Mesodermal cell (in vitro differentiated cells): Measurements from ENCODE around the gene FCHO2.

Source experiments
- H3K27ac ChIP-seq: 2 replicates; pipeline ENCODE4 v1.7.0; 2013; ENCODE audit warnings: mild to moderate bottlenecking, low read depth, low read length, moderate library complexity; ENCODE audit not compliant: severe bottlenecking
- H3K36me3 ChIP-seq: 2 replicates; pipeline ENCODE4 v1.7.1; 2013; ENCODE audit warnings: mild to moderate bottlenecking, low read length, moderate library complexity; ENCODE audit not compliant: control insufficient read depth, insufficient read depth
- H3K4me1 ChIP-seq: one replicate; pipeline ENCODE4 v1.7.1; 2013; ENCODE audit warnings: mild to moderate bottlenecking, low read length; ENCODE audit not compliant: insufficient read depth, control insufficient read depth, poor library complexity, severe bottlenecking
- H3K4me3 ChIP-seq: 2 replicates; pipeline ENCODE4 v1.7.0; 2013; ENCODE audit warnings: low read length, control low read depth, mild to moderate bottlenecking; ENCODE audit not compliant: insufficient read depth, poor library complexity, severe bottlenecking; ENCODE audit errors: extremely low read depth
- H3K9me3 ChIP-seq: 2 replicates; pipeline ENCODE4 v1.7.1; 2013; ENCODE audit warnings: mild to moderate bottlenecking, low read length, moderate library complexity; ENCODE audit not compliant: control insufficient read depth
- WGBS, 2 experiments: methylation state at CpG; one replicate each; pipeline ENCODE4 v1.1.5; 2013; ENCODE audit warnings: missing lambda C conversion rate in 2 of 2; ENCODE audit not compliant: insufficient coverage in 2 of 2; 5-methylcytosine and 5-hydroxymethylcytosine counted together

The FCHO2 gene

DNA sequence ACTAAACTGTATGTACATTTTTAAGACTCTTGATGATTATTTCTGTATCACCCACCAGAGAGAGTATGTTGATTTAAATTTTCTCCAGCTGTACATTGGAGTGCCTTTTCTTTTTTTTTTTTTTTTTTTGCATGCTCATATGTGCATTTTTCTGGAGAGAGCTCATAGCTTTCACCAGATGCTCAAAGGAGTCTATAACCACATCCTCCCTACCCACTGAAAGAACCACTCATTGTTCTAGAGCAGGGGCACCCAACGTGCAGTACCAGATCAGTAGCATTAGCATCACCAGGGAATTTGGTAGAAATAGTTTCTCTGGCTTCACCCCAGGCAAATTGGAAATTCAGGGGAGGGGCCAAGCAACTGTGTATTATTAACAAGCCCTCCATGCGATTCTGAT, 110.6 kb downstream of the FCHO2 start:
- Histone ChIP-seq H3K9me3 (no peaks in the 10 kb centered on the region), H3K4me3 (no peak overlapping the region), H3K36me3 (peaks cover 24% of the 10 kb centered on the region), H3K27ac (no peak overlapping the region), H3K4me1 (no peaks in the 10 kb centered on the region)
- 83 to 88% methylated on average over 1 of the region's 2 CpGs for WGBS, 2 experiments

DNA sequence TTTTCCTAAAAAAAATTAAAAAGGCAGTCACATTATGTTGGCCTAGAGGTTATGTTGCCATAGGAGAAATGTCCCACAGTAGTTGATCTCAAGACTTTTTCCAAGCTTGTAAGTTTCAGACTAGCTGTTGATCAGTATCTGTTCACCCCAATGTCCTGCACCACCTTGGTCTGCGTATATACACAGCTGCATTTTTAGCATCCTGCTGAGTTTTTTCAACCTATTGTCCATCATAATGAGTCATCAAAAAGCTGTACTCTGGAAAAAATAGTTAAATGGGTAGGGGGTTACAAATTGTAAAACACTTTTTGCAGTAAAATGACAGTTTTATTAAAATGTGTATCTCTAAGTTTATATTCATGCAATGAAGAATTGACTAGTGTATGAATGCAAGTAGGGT, 111.4 kb downstream of the FCHO2 start:
- H3K36me3 ChIP-seq = peaks cover 28% of the 10 kb centered on the region
- no peak overlapping the region for H3K27ac ChIP-seq
- WGBS, 2 experiments = 50% methylated on average over 1 of the region's 1 CpG; no CpG with 5 or more reads in 1 of the 2 experiments
- no peaks in the 10 kb centered on the region for H3K4me1 ChIP-seq
- no peaks in the 10 kb centered on the region for H3K9me3 ChIP-seq
- no peak overlapping the region for H3K4me3 ChIP-seq

DNA sequence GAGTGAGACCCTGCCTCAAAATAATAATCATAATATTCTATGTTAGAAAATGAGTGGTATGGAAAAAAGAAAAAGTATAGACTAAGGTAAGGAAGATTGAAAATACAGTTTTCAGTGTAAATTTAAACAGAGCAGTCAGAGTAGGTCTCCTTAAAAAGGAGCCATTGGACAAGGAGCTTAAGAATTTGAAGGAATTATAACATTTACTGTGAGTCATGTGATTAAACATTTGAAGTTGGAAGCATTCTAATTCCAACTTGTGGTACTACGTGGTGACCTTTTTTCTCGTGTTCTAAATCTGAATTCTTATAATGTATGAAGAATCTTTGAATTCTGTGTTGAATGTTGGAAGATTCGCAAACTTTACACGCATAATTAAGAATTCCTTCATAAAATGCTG, 125.3 kb downstream of the FCHO2 start:
- no peaks in the 10 kb centered on the region for H3K4me1 ChIP-seq
- peaks cover 35% of the 10 kb centered on the region for H3K36me3 ChIP-seq
- 100% methylated on average over 1 to 2 of the region's 4 CpGs for WGBS, 2 experiments
- H3K27ac ChIP-seq = no peak overlapping the region
- no peaks in the 10 kb centered on the region for H3K9me3 ChIP-seq
- no peak overlapping the region for H3K4me3 ChIP-seq

DNA sequence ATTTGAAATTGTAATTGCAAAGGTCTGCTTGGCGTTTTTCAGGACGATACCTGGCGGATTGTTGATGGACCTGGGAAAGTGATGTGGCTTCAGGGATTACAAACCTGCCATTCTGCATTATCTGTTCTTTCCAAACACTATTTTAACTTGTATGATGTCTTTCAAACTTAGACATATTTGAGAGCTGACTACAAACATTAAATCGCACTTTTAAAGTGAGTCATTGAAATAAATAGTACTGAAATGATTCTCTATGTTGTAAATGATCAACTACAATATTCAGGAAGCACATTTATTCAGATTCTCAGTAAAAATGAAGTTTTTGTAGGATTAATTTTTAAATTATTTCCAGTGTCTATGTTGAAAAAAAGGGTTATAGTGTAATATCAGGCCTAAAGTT, 132.2 kb downstream of the FCHO2 start:
- H3K27ac ChIP-seq = no peak overlapping the region
- H3K9me3 ChIP-seq = no peaks in the 10 kb centered on the region
- H3K4me1 ChIP-seq = no peaks in the 10 kb centered on the region
- 83 to 100% methylated on average over 1 to 3 of the region's 4 CpGs for WGBS, 2 experiments
- peaks cover 15% of the 10 kb centered on the region for H3K36me3 ChIP-seq
- no peak overlapping the region for H3K4me3 ChIP-seq

DNA sequence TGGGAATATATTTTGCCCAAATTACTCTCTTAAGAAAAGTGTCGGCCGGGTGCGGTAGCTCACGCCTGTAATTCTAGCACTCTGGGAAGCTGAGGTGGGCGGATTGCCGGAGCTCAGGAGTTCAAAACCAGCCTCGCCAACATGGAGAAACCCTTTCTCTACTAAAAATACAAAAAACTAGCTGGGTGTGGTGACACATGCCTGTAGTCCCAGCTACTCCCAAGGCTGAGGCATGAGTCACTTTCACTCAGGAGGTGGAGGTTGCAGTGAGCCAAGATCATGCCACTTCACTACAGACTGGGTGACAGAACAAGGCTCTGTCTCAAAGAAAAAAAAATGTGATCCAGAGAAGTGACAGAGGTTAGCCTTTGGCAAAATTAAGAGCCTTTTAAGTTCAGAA, 138.1 kb downstream of the FCHO2 start:
- Histone ChIP-seq H3K36me3 (no peaks in the 10 kb centered on the region), H3K4me1 (peaks cover 3% of the 10 kb centered on the region), H3K27ac (no peak overlapping the region), H3K4me3 (no peak overlapping the region), H3K9me3 (peaks cover 6% of the 10 kb centered on the region)
- 67 to 100% methylated on average over 1 to 4 of the region's 7 CpGs for WGBS, 2 experiments

DNA sequence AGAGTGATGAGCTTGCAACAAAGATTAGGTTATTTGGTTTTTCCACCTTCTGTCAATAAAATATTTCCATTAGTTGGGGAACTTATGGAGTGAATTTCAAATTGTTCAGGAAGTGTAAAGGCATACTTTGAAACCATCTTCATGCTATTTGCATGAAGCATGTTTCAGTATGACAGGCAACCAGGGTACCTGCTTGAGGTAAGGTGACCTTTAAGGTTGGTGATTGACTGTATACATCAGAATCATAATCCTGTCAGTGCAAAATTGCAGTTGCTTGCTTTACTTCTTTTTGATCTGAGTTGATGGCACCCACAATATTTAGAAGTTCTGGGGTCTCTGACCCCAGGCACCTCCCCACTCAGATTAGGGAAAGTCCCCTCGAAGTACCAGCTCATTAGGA, 138.6 kb downstream of the FCHO2 start:
- Histone ChIP-seq H3K4me1 (peaks cover 3% of the 10 kb centered on the region), H3K27ac (no peak overlapping the region), H3K9me3 (peaks cover 6% of the 10 kb centered on the region), H3K4me3 (no peak overlapping the region), H3K36me3 (no peaks in the 10 kb centered on the region)
- WGBS, 2 experiments = 100% methylated on average over 1 of the region's 1 CpG; no CpG with 5 or more reads in 1 of the 2 experiments

DNA sequence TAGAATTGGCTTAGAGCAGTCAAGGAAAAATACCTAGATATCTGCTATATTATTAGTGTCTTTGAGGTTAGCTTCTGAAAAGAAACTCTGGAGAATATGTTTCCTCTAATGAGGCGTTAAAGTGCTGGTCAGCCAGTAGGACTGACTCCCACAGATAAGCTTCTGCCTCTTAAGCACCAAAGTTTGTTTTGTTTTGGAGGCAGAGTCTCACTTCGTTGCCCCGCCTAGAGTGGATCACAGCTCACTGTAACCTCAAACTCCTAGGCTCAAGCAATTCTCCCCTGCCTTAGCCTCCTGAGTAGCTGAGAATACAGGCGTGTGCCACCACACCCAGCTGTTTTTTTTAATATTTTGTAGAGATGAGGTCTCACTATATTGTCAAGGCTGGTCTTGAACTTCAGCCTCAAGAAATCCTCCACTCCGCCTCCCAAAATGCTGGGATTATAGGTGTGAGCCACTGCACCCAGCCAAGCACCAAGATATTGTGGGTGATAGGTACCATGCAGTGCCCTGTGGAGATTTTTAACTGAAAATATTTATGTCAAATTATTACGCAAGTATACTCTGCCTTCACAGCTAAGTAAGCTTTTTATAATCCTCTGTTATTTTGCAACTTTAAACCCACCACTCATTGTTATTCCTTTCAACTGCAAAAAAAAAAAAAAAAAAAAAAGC, 139.9 kb downstream of the FCHO2 start:
- no peaks in the 10 kb centered on the region for H3K36me3 ChIP-seq
- H3K27ac ChIP-seq = no peak overlapping the region
- WGBS, 2 experiments = 93 to 100% methylated on average over 1 to 3 of the region's 6 CpGs
- no peak overlapping the region for H3K4me3 ChIP-seq
- H3K4me1 ChIP-seq = peaks cover 3% of the 10 kb centered on the region
- H3K9me3 ChIP-seq = peaks cover 6% of the 10 kb centered on the region

DNA sequence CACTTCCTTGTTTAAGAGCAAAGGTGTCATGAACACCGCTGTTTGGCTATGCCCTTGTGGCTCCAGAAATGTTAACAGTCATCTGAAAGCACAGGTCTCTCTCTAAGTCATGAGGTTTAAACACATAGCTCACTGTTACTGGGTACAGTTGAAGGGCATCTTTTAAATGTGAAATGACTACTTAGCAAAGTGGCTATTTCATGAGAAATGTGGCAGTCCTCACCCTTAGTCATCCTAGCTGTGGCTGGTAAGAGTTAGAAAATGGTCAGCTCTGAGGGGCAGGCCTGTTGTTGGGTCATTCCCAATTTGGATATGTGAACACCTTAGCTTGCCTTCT, 140.4 kb downstream of the FCHO2 start:
- Histone ChIP-seq H3K4me1 (peaks cover 3% of the 10 kb centered on the region), H3K27ac (no peak overlapping the region), H3K9me3 (peaks cover 6% of the 10 kb centered on the region), H3K4me3 (no peak overlapping the region), H3K36me3 (no peaks in the 10 kb centered on the region)
- WGBS, 2 experiments = 100% methylated on average over 1 of the region's 1 CpG; no CpG with 5 or more reads in 1 of the 2 experiments

DNA sequence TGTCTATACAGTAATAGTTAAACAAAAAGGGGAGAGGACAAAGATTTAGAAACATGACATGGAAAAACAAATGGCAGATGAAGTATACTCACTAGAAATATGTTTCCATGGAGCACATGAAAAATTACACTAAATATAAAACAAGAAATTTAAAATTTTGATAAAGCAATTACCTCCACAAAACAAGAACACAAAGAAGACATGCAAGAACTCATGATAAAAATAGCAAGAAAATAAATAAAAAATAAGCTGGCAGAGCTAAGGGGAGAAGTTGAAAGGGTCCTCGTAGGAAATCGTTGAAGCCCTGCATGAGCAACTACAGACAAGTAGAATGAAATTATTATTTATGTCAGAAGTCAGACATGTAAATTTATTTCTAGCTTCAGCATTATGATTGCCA, 141.9 kb downstream of the FCHO2 start:
- 83 to 100% methylated on average over 1 to 2 of the region's 2 CpGs for WGBS, 2 experiments
- peaks cover 6% of the 10 kb centered on the region for H3K9me3 ChIP-seq
- H3K4me1 ChIP-seq = peaks cover 3% of the 10 kb centered on the region
- H3K4me3 ChIP-seq = no peak overlapping the region
- H3K36me3 ChIP-seq = no peaks in the 10 kb centered on the region
- no peak overlapping the region for H3K27ac ChIP-seq

DNA sequence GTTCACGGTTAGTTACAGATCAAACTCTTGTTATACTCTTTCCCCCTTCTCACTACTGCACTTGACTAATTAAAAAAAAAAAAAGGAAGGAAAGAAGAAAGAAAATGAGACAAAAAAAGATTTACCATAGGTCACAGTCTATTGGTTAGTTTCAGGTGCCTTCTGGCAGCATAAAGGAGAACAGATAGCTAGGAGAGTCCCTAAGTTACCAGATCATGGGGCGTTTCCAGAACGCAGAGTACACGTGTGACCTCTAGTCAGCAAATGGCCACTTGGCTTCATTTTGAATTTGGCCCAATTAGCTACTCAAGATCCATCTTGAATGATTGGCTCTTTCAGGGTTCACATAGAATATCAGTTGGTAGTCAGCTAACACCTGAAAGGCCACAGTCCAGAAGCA, 144.3 kb downstream of the FCHO2 start:
- Histone ChIP-seq H3K36me3 (no peaks in the 10 kb centered on the region), H3K9me3 (peaks cover 6% of the 10 kb centered on the region), H3K27ac (no peak overlapping the region), H3K4me3 (no peak overlapping the region), H3K4me1 (no peaks in the 10 kb centered on the region)
- WGBS, 2 experiments = 88 to 96% methylated on average over 3 of the region's 4 CpGs

DNA sequence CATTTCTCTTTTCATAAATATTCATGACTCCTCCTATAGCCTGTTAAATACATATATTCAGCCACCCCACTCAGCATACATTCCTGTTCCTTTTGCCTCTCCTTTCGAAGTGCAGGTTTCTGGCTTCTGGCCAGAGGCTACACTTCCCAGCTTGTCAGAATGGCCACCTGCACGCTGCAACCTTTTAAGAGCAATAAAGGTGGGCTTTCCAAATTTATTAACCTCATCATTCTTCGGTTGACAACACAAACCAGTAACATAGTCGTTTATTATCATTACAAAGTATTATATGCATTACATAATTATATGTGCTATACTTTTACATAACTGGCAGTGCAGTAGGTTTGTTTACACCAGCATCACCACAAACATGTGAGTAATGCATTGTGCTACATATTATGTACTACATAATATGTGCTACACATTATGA, 148.0 kb downstream of the FCHO2 start:
- H3K4me1 ChIP-seq = no peaks in the 10 kb centered on the region
- H3K36me3 ChIP-seq = no peaks in the 10 kb centered on the region
- no peak overlapping the region for H3K27ac ChIP-seq
- no peak overlapping the region for H3K4me3 ChIP-seq
- no peaks in the 10 kb centered on the region for H3K9me3 ChIP-seq
- WGBS, 2 experiments = 92 to 94% methylated on average over 1 to 2 of the region's 4 CpGs
